Gastroesophageal sphincter (tissue), 4 donors: ENCODE measurements around the gene IDUA. TPM values are rescaled to one million over a fixed set of nuclear protein-coding genes. Genes with fewer than 3 reads are reported as not detected.
"Not testable (repeated sequence)": the region's sequence is repeated elsewhere in the genome, so short reads cannot be mapped to it uniquely, and the experiment has no call there.

Source experiments
- ATAC-seq: fragments of 150-250 bp; one replicate; pipeline ENCODE4 v1.9.1; 2016; ENCODE audit warnings: mild to moderate bottlenecking, moderate library complexity
- H3K27ac ChIP-seq, 4 donors: fragments of 200-600 bp; sonication (generic) in 3 of 4; 1 replicate in 3 of 4; 2 replicates in 1 of 4; pipeline ENCODE4 v1.5.1; 2016 to 2019
- H3K27me3 ChIP-seq: fragments of 200-600 bp; sonication (generic); one replicate; pipeline ENCODE4 v1.5.1; 2019
- H3K36me3 ChIP-seq, 2 donors: fragments of 200-600 bp; sonication (generic); one replicate each; pipeline ENCODE4 v1.5.1; 2019; ENCODE audit warnings: control low read depth in 1 of 2
- H3K4me1 ChIP-seq, 3 donors: fragments of 200-600 bp; sonication (generic); 1 replicate in 2 of 3; 2 replicates in 1 of 3; pipeline ENCODE4 v1.5.1; 2016 to 2019; ENCODE audit warnings: control low read depth in 2 of 3
- H3K4me3 ChIP-seq, 2 donors: fragments of 200-600 bp; sonication (generic); one replicate each; pipeline ENCODE4 v1.5.1; 2019; ENCODE audit warnings: mild to moderate bottlenecking in 1 of 2, moderate library complexity in 1 of 2
- H3K9me3 ChIP-seq, 3 donors: fragments of 200-600 bp; sonication (generic); one replicate each; pipeline ENCODE4 v1.5.1; 2017 to 2019; ENCODE audit warnings: control low read depth in 2 of 3
- EP300 ChIP-seq: sonication (generic); formaldehyde crosslinking; IDR thresholded peaks from one replicate; pipeline ENCODE4 v1.6.1; 2017; ENCODE audit warnings: antibody characterized with exemption, mild to moderate bottlenecking
- POLR2A ChIP-seq, 2 donors: fragments of 450-650 bp; IDR thresholded peaks; one replicate each; pipeline ENCODE4 v1.6.1; 2017; ENCODE audit warnings: antibody characterized with exemption in 2 of 2, mild to moderate bottlenecking in 2 of 2, moderate library complexity in 1 of 2
- POLR2AphosphoS5 ChIP-seq: sonication (generic); formaldehyde crosslinking; IDR thresholded peaks from one replicate; pipeline ENCODE4 v1.6.1; 2017; ENCODE audit warnings: antibody characterized with exemption
- WGBS, 2 donors: methylation state at CpG; one replicate each; pipeline ENCODE4 v1.1.5; 2018; ENCODE audit warnings: low coverage in 1 of 2; 5-methylcytosine and 5-hydroxymethylcytosine counted together
- total RNA-seq, 4 donors: library from RNA; depleted of rRNA; stranded (reverse); fragments of >200 nt; gene quantifications; one replicate each; pipeline ENCODE4 v1.1.0, GENCODE V29; 2016
- TF ChIP-seq, protein P1 (sequence below), 4 experiments: fragments of 200-600 bp in 2 of 4; fragments of 450-650 bp in 2 of 4; sonication (generic) in 1 of 4; IDR thresholded peaks; one replicate each; pipeline ENCODE4 v1.5.1; 2017 to 2019; ENCODE audit warnings: antibody characterized with exemption in 4 of 4, mild to moderate bottlenecking in 2 of 4, moderate library complexity in 2 of 4

Gene IDUA
- total RNA-seq, 4 donors from 2014 or later: 4.6 to 15.1 (median 12.2) TPM

DNA sequence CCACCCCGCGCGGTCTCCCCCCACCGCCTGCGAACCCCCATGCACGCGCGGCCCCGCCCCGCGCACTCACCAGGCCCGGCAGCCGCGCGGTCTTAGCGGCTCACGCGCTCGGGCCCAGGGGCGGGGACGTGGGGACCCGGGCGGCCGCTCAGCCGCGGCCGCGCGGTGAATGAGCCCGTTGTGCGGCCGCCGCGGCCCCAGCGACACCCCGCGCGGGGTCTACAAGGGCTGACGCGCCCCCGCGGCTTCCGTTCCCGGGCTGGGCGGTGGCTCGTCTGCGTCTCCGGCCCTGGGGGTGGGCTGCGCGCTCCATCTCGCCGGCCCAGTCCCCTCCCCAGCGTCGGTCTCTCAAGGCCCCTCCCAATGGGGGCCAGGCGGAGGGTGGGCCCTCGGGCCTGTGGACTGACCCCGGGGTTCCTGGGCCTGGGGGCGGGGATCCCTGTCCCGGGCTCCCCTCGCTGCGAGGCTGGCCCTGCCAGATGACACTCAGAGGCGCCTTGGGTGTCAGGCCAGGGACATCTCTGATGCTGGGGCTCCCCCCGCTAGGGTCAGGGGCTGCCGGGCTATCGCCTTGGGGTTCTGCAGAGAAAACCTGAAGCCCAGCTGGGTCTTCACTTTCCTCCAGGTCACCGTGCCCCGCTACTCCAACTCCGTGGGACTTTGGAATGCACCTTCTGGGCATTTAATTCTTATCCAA, 10.7 kb downstream of the IDUA start:
- H3K27me3 ChIP-seq: peaks cover 65% of the 10 kb centered on the region
- H3K36me3 ChIP-seq: no peaks in the 10 kb centered on the region

DNA sequence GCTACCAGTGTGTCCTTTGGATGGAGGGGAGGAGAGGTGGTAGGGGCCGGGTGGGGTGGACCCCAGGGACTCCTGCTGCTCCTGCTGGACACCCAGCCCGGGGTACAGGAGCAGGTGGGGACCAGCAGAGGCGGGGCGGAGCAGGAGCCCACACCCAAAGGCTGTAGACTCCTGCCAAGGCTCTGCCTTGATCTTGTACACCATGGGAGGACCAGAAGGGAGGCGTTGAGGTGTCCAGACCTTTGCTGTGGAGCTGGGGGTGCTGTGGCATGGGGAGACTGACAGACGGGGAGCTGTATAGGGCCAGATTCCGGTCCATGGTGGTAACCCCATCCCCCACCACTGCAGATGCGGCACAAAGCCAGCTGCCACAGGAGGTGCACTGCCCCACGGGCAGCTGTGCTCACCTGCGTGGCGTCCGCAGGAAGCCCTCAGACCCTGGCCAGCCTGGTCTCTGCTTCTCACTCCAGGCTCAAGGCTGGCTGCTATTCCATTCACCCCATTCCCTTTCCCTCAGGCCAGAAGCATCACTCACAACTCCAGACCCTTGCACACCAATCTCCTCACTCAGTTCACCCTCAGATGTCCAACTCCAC, 11.3 kb downstream of the IDUA start:
- 40% methylated on average over 2 of the region's 12 CpGs; no CpG with 5 or more reads in 1 of the 2 donors for WGBS, 2 donors
- TF ChIP-seq POLR2A (IDR thresholded peaks at IDR 0.05) (no peak), POLR2AphosphoS5 (no peak), EP300 (no peak)
- TF ChIP-seq, protein P1, sequence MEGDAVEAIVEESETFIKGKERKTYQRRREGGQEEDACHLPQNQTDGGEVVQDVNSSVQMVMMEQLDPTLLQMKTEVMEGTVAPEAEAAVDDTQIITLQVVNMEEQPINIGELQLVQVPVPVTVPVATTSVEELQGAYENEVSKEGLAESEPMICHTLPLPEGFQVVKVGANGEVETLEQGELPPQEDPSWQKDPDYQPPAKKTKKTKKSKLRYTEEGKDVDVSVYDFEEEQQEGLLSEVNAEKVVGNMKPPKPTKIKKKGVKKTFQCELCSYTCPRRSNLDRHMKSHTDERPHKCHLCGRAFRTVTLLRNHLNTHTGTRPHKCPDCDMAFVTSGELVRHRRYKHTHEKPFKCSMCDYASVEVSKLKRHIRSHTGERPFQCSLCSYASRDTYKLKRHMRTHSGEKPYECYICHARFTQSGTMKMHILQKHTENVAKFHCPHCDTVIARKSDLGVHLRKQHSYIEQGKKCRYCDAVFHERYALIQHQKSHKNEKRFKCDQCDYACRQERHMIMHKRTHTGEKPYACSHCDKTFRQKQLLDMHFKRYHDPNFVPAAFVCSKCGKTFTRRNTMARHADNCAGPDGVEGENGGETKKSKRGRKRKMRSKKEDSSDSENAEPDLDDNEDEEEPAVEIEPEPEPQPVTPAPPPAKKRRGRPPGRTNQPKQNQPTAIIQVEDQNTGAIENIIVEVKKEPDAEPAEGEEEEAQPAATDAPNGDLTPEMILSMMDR (IDR thresholded peaks at IDR 0.05): no peak
- peaks cover 0 to 36% (median 24%) of the 10 kb centered on the region in 3 donors for H3K4me1 ChIP-seq
- no peak for ATAC-seq
- H3K4me3 ChIP-seq: no peak overlapping the region
- H3K9me3 ChIP-seq: no peaks in the 10 kb centered on the region
- H3K27me3 ChIP-seq: peaks cover 72% of the 10 kb centered on the region
- no peaks in the 10 kb centered on the region for H3K36me3 ChIP-seq
- no peak overlapping the region for H3K27ac ChIP-seq

More for the DNA sequence above, 10.7 kb downstream of the IDUA start:
- TF ChIP-seq POLR2AphosphoS5: no peak
- TF ChIP-seq, protein P1 (IDR thresholded peaks at IDR 0.05): no peak
- TF ChIP-seq POLR2A (IDR thresholded peaks at IDR 0.05): no peak
- no peak for TF ChIP-seq EP300
- Histone ChIP-seq H3K4me1 (peaks cover 0 to 29% (median 17%) of the 10 kb centered on the region in 3 donors), H3K4me3 (peak overlapping the region in 1 of 2 donors; percentile 44), H3K27ac (no peak overlapping the region), H3K9me3 (no peaks in the 10 kb centered on the region)
- ATAC-seq: peak; percentile 44
- no CpG with 5 or more reads among the region's 68 CpGs for WGBS, 2 donors

DNA sequence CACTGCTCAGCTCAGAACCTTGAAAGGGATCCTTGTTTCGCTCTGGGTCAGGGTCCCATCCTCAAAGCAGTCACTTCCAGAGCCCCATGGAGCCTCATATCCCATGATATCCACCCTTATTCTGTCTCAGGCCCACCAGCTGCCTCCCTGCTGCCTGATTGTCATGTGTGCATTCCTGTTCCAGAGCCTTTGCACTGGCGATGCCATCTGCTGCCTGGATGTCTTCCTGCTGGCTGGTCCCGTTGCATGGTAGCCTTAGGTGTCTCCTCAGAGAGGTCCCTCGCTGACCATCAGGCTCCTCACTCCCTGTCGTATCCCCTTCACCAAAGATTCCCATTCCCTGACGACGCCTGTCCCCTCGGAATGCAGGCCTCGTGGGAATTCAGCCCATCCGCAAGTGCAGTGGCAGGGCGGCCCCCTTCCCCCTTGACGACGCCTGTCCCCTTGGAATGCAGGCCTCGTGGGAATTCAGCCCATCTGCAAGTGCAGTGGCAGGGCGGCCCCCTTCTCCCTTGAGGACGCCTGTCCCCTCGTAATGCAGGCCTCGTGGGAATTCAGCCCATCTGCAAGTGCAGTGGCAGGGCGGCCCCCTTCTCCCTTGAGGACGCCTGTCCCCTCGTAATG, 12.5 kb downstream of the IDUA start:
- H3K9me3 ChIP-seq, ATAC-seq, H3K27ac ChIP-seq, H3K36me3 ChIP-seq, H3K4me3 ChIP-seq: not testable (repeated sequence)
- Histone ChIP-seq H3K4me1 (peaks cover 0 to 41% (median 27%) of the 10 kb centered on the region in 3 donors), H3K27me3 (peaks cover 84% of the 10 kb centered on the region)
- WGBS, 2 donors: 50 to 51% methylated on average over 2 to 8 of the region's 21 CpGs

- H3K4me1 ChIP-seq: peaks cover 0 to 41% (median 27%) of the 10 kb centered on the region in 3 donors
- ATAC-seq: no peak
- TF ChIP-seq EP300 (no peak), POLR2AphosphoS5 (no peak), POLR2A (IDR thresholded peaks at IDR 0.05) (no peak)
- TF ChIP-seq, protein P1 (IDR thresholded peaks at IDR 0.05): no peak
- 80% methylated on average over 1 to 4 of the region's 18 CpGs for WGBS, 2 donors
- no peaks in the 10 kb centered on the region for H3K36me3 ChIP-seq
- no peak overlapping the region for H3K27ac ChIP-seq
- peaks cover 90% of the 10 kb centered on the region for H3K27me3 ChIP-seq
- H3K4me3 ChIP-seq: no peak overlapping the region
- no peaks in the 10 kb centered on the region for H3K9me3 ChIP-seq
Observed at GRCh38 chr4:999882-1000425, 13.1 kb downstream of the IDUA start.

DNA sequence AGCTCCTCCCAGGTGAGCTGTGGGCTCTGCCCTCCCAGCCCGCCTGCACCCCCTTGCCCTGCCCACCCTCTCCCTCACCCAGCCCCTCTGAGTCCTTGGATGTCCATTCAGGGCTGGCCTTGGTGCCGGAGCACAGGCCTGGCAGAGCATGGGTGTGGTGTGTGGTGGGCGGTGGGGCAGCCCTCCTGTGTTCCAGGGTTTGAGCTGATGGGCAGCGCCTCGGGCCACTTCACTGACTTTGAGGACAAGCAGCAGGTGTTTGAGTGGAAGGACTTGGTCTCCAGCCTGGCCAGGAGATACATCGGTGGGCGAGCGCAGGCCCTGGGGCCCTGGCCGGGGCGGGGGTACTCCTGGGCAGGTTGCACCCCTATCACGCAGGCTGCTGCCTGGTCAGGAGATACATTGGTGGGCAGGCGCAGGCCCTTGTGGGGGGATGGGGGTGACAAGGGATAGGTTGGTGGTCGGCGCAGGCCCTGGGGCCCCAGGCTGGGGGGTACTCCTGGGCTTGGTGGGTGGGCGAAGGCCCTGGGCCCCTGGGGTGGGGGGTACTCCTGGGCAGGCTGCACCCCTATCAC, 13.9 kb downstream of the IDUA start:
- no peak for ATAC-seq
- Histone ChIP-seq H3K27me3 (peaks cover 98% of the 10 kb centered on the region), H3K9me3 (no peaks in the 10 kb centered on the region), H3K4me1 (peaks cover 0 to 41% (median 27%) of the 10 kb centered on the region in 3 donors), H3K27ac (no peak overlapping the region), H3K36me3 (no peaks in the 10 kb centered on the region), H3K4me3 (no peak overlapping the region)
- no CpG with 5 or more reads among the region's 15 CpGs for WGBS, 2 donors
- TF ChIP-seq POLR2A (IDR thresholded peaks at IDR 0.05) (no peak), EP300 (no peak)
- TF ChIP-seq, protein P1 (IDR thresholded peaks at IDR 0.05): no peak
